Measurements from ENCODE around the gene STK33.

Gene STK33

DNA sequence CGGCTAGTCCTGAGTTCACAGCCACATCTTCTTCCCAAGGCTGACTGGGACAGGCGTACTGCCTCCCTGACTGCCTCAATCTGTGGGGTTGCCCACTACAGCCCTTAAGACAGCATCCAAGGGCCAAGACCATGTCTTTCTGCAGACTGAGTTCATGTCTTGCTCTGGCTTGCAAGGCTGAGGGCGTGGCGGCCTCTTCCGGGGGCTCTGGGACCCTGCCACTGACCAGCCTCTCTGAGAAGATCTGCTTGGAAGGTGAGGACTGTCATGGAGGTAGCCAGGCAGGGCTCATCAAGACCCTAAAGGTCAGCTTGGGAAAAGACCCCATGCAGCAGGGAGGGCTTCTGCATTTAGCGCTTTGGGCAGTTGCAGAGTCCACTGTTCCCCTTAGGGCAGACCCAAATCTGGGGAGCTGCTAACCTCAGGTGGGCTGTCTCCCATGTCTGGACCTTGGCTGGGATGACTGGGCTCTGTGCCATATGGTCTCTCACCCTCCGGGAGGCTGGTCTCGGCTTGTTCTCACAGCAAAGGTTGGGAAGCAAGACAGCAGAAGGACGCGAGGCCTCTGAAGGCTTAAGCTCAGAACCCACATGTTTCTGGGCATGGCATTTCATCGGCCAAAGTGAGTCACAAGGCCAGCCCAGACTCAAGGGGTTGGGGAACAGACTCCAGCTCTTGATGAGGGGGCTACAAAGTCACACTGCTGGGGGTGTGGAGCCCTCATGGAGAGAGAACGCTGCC, 221.2 kb downstream of the STK33 start:
- DNase-seq, result no peak

DNA sequence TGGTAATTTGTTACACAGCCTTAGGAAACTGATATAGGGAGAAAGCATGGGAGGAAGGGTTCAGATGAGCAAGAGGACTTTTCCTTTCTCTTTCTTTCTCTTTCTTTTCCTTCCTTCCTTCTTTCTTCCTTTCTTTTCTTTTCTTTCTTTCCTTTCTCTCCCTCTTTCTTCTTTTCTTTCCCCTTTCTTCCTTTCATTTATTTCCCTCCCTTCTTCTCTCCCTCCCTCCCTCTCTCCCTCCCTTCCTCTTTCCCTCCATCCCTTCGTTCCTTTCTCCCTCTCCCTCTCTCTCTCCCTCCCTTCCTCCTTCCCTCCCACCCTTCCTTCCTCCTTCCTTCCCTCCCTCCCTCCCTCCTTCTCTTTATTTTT, 222.5 kb downstream of the STK33 start:
- DNase-seq, result no peak

DNA sequence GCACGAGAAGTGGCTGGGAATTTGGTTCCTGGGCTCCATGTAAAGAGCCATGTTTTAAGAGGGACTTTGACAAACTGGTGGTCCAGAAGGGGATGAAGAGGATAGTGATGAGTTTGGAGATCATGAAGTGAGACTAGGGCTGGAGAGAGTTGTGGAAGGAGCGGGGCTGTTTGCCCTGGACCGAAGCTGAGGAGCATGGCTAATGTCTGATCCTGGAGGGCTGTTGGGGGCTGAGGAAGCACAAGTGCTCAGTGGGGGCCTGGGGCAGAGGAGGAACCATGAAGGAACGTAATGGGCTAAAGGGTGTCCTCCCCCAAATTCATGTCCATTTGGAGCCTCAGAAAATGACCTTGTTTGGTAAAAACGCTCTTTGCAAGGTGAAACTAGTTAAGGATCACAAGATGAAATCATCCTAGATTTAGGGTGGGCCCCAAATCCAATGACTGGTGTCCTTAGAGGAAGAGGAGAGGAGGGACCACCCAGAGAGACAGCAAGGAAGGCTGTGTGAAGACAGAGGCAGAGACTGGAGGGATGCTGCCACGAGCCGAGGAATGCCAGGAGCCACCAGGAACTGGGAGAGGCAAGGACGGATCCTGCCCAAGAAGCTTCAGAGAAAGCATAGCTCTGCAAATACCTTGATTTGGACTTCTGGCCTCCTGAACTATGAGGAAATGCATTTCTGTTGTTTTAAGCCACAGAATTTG, 223.1 kb downstream of the STK33 start:
- no peak for DNase-seq

DNA sequence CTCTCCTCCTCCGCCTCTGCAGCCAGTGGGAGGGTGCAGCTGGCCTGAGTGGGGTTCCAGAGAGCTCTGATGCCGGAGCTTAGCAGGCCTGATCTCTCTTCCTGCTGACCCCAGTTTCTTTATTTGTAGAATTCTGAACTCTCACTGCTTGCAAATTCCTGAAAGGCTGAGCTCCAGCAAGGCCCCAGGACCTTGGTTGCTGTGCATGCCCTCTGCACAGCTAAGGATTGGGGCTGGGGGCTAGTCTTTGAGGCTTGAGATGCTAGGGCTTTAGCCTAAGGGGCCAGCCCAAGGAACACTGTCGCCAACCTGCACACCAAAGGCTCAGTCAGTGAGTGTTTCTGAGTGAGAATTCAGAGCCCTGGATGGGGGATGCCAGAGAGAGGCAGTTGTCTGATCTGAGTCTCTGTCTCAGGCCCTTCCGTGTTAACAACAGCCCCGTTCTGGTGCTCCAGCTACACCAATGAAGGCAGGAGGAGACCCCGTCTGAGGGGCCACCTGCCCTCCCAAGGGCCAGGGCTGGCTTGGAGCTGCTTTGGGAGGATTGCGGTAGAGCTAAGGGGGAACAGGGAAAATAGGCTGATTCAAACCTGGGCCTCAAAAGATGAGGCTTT, 224.3 kb downstream of the STK33 start:
- no peak for DNase-seq

DNA sequence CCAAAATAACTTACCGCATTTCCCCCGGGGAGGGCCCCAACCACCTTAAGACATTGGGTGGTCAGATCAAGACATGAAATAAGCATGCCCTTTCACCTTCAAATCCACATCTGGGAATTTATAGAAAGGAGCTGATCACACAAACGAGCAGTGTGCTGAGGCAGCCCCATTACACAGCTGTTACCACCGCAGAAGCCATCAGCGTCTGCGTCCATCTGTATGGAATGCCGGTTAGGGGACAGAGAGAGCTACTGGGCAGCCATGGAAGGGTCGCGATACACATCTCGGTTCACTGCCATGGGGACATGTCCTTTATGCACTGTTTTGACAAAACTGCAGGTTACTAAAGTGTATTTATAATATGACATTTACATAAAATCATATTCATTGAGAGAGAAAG, 225.3 kb downstream of the STK33 start:
- DNase-seq, result no peak

DNA sequence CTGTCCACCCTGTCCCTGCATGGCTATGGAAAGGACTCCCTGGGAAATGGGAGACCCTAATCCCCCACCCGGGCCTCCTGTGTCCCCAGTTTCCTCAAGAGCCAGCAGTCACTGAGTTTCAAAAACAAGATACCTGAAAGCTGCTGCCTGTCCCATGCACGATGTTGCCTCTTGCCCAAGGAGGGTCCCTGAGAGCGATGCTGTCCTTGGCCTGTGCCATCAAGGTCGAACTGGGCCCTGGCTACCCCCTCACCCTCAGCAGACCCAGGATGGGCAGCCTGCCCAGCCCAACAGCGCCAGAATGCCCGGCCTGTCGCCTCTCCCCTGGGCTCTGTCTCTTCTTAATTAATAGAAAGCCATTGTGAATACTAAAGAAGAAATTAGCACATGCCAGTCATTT, 225.8 kb downstream of the STK33 start:
- no peak for DNase-seq

DNA sequence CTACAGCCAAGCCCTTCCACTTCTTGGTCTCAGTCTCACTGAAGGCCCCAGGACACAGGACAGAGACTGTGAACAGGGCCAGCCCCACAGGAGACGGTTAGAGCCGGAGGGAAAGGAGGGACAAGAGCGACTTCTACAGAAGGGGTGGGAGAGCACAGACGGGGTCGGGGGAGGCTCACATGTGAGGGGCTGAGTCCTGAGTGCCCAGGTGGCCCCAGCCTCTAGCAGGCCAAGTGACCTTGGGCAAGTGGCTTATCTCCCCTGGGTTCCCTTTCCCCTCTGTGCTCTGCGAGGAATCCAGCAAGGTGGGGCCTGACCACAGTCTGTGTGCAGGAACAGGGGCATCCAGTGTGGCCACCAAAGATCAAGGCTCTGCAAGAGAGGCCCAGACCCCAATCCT, 227.7 kb downstream of the STK33 start:
- DNase-seq, result no peak

DNA sequence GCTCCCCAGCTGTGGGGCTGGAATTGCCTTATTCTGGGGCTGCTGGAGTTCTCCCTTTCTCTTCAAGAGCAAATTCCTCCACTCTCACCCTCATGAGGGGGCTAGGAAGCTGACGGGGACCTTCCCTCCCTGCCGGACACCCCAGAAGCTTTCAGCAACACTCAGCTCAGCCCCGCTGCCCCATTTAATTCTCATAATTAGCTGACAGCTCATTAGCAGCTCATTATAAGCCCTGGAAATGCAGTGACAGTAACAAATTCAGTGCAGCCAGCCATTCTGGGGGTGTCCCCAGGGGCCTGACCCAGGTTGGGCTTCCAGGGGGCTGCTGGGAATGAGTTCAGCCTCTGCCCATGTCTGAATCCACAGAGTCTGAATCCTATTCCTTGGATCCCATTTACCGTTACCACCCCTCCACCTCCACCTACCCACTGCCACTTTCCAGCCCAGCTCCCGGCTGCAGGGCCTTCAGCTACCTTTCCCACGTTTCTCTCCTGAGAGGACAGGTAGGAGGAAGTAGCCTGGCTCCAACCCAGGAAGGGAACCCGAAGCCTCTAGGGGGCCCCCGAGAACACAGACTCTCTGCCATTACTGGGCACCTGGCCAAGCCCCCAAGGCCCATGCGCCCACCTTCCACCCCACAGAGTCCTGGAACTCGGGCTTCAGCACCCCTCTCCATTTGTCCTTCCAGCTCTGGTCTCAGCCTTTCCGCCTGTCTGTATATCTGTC, 228.6 kb downstream of the STK33 start:
- no peak for DNase-seq

DNA sequence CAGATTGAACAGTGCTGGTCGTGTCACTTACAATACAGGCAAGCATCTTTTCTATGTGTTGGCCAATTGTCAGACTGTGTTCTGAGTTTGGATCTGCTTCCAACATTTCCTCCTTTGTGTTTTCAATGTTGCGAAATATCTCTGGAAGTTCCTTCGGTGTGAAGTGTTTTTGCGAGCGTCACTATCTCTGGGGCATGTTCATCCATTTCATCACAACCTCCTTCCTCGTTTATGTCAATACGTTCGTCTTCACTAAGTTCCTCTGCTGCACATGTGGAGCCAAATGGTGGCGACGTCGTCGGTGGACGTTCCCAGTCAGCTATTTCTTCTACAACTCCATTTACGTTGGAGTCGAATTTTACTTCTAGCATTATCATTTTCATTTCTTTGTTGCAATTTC, 230.1 kb downstream of the STK33 start:
- no peak for DNase-seq

DNA sequence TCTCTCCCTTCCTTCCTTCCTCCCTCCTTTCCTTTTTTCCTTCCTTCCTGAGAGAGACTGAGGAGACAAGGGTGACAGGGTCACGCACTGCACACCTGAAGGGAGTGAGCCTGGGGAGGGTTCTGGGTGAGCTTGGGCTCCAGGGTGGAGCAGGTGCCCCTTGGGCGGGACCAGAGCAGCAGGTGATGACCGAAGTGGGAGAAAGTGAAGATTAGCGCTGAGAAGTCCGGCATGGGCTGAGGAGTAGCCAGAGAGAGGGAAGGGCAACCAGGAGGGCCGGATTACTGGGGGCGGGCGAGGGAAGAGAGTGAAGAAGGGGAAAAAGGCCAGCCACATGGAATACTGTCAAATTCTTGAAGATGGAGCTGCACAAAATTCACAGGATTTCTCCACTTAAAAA, 231.1 kb downstream of the STK33 start:
- DNase-seq, result no peak

DNA sequence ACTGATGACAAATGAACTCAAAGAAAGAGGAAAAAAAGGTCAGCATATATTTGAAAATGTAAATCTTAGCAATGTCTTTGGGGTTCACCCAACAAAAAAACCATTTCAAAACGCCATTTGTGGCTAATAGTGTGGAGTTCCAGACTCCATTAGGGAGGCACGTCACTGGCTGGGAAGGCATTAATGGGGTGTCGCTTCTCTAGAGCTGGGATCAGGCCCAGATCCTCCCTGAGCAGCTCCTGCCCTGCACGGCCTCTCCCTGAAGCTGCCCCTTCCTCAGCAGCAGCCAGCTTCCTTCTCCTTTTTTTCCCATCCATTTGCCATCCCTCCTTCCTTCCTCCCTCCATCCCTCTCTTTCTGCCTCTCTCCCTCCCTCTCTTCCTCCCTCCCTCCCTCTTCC, 231.5 kb downstream of the STK33 start:
- DNase-seq, result no peak

DNA sequence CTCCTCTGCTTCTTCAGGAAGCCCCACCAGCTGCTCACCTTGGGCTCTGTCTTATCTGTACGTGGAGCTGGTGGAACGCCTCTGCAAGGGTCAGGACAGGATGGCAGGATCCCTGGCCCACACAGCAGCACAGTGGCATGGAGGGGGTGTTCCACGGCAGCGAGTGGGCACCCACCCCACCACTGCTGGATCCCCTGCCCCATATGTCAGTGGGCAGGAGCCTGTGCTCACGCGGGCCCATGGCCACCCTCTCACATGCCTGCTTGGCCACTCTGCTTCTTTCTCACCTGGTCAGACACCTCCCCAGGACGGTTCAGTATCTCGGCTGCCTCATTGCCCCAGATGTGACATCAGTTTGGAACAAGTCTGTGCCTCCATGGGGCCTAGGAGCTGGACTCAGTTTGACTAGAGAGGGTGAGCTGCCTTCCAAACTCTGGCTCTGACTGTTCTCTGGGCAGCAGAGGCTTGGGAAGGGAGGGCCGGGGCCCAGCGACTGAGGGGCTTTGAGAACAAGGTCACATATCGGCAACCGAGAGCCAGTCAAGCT, 232.3 kb downstream of the STK33 start:
- DNase-seq, result no peak

DNA sequence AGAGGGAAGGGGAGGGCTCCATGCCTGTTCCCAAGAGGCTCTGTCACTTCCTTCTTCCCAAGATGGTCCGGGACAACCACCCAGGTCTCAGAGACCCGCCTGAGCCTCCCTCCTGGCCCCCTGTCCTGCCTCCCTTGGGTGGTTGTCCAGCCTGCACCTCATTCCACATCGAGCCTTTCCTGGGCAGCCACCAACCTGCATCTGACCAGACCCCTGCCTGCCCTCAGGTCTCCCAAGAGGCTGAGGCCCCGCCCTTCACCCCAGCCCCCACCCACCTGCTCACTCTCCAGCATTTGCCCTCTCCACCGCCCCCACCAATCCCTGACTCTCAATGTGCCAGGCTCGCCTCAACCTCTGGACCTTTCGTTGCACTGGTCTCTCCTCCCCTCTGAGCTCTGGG, 232.8 kb downstream of the STK33 start:
- DNase-seq, result no peak

DNA sequence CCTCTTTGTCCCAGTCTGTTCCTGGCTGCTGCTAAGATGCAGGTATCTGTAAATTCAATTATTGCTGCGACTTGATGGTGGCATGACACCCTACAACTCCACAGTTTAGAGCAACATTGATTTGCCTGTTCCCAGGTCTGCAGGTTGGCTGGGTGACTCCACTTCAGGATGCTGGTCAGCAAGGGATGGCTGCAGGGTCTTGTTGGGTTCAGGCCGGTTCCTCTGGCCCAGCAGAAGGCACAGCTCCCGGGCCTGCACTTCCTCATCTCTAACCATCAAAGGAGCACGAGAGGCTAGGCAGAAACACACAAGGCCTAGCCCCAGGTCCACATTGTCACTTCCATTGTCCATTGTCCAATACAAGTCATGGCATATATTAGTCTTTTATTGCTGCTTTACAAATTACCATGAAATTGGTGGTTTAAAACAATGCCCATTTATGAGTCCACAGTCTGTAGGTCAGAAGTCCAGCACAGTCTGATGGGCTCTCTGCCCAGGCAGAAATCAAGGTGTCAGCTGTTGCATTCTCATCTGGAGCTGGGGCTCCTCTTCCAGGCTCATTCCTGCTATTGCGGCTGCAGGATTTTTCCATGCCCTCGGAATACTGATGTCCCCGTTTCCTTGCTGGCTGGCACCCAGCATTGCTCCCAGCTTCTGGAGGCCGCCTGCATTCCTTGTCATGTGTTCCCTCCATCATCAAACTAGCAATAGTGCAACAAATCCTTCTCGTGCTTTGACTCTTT, 233.8 kb downstream of the STK33 start:
- DNase-seq, result no peak

DNA sequence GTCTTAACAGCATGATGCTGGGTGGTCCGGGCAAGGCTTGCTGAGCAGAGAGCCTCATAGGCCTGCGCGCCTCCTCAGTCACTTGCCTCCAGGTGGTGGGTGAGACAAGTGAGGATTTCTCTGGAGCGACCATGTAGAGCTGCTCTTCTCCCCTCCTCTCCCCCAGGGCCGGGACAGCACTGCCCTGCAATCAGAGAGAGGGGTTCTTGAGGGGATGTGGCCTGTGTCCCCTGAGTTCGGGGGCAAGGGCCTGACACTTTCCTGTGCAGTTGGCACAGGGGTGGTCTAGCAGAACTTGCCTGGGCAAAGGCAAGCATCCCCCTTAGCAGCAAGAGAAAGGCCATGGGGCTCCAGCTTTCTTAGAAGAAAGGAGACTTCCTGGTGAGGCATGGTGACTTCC, 234.5 kb downstream of the STK33 start:
- DNase-seq, result no peak

DNA sequence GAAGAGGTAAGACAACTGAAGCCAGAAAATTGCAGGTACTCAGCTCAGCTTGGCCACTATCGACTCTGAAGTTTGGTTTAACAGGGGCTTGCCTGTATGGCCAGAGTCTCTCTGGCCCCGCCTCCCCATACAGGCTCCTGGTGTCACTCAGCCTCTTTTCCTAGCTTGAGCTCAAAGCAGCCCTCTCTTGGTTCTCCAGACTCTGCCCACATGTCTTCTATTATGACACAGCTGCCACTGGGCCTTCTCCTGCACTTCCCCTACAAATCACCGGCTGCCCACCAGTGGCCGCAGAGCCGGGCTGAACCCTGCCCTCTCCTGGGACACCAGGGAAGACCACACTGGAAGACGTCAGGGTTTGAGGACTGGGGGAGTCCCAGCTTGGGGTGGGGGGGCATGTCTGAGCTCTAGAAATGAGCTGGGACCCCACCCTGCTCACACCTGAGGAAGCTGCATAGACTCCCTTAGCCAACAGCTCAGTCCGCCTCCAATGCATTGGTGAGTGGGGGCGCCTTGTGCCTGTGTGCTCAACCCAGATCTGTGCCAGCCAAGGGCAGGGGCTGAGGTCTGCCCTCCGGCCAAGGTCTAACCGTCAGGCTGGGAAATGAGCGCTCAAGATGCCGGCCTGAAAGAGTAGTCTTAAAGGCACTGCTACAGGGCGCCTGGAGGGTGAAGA, 236.0 kb downstream of the STK33 start:
- no peak for DNase-seq

DNA sequence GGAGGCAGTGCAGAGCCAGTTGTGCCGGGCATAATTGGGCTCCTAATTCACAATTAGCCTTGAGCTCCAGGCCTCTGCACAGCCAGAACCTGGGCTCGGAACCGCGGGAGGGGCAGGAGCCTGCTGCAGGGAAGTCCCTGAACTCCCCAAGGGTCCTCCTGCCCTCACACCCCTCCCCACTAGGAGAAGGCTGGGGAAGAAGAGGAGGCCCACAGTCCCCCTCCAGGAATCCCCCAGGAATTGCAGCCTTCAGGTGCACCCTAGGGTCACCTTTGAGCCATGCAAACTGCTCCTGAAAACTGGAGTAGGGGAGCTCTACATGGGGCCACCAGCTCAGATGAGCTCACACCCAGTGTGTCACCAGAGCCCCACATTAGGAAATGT, 236.5 kb downstream of the STK33 start:
- DNase-seq, result no peak

DNA sequence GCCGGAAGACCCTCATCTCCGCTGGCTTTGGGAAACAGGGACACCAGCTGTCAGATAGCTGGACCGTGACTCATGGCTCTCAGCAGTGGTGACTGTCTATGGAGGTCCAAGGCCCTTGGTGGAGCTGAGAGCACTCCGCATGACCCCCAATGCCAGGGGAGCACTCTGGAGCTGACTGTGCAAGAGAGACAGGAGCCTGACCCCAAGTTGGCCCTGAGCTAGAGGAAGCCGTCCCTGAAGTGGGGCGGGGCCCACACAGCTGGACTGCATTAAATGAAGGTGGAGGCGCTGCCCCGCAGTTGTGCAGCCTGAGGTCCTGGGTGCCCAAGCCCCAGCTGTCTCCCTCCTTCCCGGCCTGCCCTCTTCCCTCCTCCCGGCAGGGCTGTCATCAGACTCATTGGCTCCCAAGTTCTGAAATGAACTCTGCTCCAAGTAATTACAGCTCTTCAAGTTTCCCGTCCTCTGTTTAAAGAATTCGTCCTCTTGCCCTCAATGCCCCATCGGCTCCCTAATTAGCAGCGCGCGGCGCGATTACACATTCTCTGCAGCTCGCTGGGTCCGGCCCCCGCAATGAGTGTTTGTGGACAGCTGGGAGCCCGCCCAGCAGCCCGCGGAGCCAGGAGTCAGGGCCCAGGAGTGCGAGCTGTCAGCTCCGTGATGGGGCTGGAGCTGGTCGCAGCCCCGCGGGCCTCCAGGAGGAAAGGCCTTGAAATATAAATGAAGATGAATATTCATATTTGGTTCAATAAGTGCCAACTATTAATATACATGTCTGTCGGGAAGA, 237.1 kb downstream of the STK33 start:
- DNase-seq, result no peak

DNA sequence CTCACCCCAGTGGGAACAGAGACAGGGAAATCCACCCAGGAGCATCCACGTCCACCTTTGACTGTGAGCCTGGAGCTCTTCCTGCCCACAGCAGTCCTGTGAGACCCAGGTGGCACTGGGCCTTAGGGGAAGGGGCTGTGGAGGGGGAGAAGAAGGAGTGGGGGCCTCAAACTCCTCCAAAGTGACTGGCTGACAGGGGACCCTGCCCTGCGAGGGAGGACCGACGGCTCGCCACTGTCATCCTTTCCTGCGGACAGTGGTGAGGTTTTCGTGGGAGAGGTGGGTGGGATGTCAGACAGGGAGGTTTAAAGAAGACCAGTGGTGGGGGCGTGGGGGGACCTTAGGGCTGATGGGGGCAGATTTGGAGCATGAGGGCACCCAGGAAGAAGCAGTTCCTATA, 237.8 kb downstream of the STK33 start:
- DNase-seq, result no peak

DNA sequence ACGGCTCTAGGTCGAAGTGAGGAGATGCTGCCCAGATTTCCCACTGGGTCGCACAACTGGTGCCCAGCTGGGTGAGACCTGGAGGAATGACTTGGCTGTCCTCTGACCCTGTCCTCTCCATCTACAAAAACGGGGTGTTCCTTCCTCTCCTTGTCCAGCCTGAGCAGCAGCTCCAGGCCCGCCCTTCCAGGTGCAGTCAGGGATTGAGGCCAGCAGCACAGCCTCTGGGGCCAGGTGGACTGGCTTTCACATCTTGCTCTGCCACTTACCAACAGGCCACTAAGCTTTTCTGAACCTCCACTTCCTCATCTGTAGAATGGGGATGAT, 238.6 kb downstream of the STK33 start:
- DNase-seq, result no peak

DNA sequence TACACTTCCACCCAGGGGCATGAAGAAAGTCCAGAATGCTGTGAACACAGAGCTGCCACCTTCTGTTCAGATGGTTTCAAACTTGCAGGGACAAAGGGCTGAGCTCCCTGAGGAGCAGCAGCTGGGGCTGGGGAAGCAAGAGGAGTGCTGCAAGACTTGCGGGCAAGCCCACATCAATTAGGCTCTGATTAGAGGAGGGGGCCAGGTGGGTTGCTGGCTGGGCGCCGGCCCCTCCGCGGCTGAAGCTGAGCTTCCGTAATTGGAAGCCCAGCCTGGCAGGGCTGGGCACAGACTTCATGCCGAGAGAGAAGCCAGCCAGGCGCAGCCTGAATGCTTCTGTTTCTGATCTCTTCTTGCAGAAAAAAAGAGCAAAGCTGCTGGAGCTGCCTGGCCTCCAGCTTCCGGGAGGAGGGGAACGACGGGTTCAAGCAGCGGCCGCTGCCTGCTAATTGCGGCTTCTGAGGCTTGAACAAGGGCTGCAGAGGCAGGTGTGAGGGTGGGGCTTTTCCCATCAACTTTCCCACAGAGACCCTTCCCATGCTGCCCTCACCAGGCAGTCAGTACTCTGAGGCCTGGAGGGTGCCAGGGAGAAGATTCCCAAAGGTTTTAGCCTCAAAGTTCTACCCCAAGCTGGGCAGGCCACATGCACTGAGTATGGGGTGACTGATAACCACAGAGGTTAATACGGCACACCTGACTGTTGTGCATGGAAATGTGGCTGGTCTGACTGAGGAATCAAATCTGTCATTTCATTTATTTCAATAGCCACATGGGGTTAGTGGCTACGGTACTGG, 239.2 kb downstream of the STK33 start:
- DNase-seq, result no peak
